Measurements from ENCODE around the gene GRIP2.

GRCh38 chr3:14581334-14582044 is 41.3 kb upstream of the GRIP2 start:
- TF ChIP-seq CTCF (IDR thresholded peaks at IDR 0.05; ENCODE audit: insufficient read depth, low read depth, low read length) (no peak), EZH2 (IDR thresholded peaks at IDR 0.05; ENCODE audit: insufficient read depth, low read length) (no peak)

Data from astrocyte (in vitro differentiated cells and primary cell).